HG02840 (cell line): ENCODE measurements around the gene TXNRD1.
"Not testable (repeated sequence)": the region's sequence is repeated elsewhere in the genome, so short reads cannot be mapped to it uniquely, and the experiment has no call there.

ENCODE experiments used
- ATAC-seq: cut with Tn5 transposase; IDR thresholded peaks from one replicate; pipeline ENCODE4 v1.9.1; 2021; ENCODE audit warnings: mild to moderate bottlenecking, moderate library complexity, moderate number of reproducible peaks; ENCODE audit not compliant: unreplicated experiment, low FRiP score

TXNRD1 gene

DNA sequence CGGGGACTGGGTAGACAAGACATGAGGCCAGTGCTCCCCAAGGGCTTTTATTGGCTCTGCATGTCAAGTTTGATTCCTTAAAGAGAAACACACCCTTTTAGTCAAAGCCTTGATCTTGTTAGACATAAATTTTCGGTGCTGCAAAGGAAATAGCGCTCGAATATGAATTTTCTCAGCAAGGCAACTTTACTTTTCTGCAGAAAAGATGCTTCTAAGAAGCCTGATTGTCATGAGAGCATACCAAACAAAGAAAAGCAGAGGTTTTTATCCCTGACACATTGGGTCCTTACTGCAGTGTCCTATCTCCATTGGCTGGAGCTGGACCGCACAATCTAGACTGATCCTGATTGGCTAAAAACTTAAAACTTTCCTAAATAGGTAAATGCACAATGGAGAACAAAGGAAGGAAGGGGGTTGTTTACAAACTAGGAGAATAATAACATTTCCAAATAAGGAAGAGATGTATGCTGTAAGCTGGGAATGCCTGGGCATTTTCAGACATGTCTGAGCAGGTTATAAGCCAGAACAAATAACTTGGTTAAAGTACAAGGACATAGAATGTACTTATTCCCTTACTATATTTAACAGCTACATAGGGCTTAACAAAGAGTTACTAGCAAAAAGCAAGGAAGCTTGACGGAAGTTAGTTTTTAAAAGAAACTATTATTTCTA is 17.2 kb downstream of the TXNRD1 start:
- no peak for ATAC-seq

DNA sequence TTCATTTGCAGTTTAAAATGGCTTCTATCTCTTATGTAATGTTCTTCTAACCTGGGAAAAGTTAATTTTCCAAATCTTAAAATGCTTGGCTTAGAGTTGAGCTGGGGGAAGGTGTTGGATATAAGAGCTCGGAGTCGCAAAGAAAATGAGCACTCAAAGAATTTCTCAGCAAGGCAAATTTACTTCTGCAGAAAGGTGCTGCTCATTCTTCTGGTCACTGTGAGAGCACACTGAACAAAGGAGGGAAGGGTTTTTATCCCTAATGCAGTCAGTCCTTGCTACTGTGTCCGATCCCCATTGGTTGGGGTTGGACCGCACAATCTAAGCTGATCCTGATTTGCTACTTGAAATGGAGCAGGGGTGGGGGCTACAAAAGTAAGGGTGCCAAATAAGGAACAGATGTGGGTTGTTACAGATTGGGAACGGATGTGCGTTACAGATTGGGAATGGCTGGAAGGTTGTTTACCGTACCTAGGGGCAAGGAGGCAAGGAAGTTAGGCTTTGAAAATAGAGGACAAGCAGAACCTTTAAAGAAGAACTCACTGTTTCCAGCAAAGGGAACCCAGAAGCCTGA is 19.4 kb downstream of the TXNRD1 start:
- no peak for ATAC-seq

DNA sequence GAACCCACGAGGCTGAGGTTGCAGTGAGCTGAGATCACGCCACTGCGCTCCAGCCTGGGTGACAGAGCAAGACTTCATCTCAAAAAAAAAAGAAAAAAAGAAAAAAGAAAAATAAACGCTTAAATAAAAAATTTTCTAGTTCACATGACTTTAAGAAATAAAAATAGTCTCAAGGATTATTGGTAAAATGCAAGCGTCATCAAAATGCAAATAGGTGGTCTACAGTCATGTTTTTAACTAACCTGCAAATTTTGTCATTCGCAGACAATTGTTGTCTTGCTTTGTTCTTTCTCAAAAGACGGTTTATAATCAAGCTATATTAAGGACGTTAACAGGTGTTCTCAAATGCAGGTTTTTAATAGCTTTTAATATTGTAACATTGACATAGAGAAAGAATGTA is 22.4 kb downstream of the TXNRD1 start:
- ATAC-seq: no peak

DNA sequence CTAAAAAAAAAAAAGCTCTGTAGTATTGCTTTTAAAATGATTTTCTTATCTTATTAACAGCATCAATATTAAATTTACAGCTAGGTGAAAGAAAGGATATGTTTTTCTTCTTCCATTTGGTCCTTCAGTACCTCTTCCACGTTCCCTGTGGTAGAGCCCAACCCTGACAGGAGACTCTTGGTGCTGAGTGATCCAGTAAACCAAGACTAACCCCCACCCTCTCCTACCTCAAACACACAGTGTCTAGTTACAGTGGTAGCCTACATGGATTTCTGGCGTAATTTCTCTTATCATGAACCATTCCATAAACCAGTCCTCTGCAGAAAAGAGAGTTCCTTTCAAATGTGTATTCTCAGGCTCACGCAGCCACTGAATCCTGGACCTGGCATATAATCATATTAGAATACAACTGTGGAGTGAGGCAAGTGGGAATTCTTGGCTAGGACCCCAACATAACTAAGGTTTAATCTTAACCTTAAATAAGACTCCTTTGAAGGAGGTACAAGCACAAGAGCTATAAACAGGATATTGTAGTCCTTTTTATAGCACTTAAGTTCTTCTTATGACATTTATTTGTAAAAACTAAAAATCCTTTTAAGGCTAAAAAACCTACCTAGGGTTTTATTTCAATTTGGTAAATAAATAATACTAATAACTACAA is 27.1 kb downstream of the TXNRD1 start:
- ATAC-seq: no peak

DNA sequence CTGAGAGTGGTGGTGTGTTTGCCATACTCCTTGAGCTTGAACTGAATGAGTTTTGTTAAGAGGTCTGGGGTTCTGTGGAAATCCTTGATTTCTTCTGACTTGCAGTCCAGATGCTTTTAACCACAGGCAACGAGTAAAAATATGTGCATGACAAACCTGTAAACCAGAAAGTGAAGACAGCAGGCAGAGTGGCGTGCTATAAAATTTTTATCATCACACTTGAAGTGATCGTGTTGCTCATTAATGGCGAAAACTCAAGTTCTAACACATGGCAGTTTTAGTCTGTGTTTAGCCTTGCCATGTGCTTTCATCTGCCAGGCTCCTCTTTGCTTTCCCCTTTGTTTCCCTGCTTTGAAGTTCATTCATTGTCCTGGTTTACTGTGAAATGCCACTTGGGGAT is 28.0 kb downstream of the TXNRD1 start:
- ATAC-seq: no peak

DNA sequence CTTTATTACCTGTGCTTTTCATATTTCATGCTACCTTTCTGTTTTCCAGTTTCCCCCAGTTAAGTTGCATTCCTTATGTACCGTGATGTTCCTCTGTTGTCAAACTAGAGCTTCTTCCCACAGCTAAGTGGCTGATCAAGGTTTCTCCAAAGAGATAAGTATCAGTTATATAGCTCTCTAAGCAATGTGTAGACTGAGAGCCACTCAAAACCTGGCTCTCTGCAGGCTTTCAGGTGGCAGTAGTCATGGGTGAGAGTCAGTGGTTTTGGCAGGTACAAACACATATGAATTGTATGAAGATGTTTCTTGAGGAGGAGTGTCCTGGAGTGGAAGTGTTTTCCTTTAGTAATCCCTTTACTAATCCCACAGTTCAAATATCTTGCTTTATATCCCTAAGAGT is 28.4 kb downstream of the TXNRD1 start:
- no peak for ATAC-seq

DNA sequence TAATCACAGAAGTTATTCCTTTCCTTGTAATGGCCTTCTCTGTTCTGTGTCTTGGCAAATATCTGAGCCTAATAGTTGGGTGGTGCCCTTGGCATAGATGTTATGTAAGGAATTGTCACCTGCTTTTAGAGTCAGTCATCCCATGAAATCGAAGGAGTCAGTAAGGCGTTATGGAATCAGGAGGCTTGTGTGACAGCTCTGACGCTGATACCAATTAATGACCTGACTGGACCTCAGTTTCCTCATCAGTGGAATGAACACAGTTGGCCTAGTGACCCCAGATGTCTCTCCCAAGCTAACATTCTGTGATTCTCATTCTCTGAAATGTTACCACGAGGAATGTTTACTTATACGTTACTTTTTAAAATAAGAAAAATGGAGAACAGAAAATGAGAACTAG is 32.1 kb downstream of the TXNRD1 start:
- ATAC-seq: no peak

DNA sequence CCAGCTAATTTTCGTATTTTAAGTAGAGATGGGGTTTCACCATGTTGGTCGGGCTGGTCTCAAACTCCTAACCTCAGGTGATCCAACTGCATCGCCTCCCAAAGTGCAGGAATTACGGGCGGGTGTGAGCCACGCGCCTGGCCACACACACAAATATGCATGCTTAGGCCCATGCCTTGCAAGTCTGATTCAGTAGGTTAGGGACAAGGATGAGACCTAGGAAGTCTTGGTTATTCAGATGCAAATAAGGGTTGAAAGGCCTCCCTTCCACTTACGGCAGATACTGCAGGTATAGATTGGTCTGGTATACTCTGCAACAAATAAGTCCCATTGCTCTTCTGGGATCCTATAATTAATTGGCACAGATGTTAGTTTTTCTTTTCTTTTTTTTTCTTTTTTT is 32.9 kb downstream of the TXNRD1 start:
- no peak for ATAC-seq

DNA sequence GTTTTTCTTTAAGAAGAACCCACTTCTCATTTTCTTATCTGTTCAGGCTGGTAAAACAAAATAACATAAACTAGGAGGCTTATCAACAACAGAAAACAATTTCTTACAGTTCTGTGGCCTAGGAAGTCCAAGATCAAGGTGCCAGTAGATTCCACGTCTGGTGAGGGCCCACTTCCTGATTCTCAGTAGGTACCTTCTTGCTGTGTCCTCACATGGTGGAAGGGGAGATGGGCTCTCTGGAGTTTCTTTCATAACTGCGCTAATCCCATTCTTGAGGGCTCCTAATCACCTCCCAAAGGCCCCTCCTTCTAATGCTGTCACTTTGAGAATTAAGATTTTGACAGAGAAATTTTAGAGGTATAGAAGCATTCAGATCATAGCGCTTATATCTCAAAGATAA is 33.4 kb downstream of the TXNRD1 start:
- no peak for ATAC-seq

DNA sequence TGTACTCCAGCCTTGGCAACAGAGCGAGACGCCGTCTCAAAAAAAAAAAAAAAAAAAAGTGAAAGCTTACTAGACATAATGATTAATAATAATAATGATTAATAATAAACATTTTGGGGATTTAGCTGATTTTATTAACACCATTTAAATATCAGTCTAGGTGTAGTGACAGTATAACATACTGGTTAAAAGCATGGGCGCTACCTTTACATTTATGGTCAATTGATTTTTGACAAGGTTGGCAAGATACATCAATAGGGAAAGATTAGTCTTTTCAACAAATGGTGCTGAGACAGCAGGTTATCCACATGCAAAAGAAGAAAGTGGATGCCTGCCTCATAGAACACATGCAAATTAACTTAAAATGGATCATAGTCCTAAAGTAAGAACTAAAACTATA is 34.3 kb downstream of the TXNRD1 start:
- no peak for ATAC-seq

DNA sequence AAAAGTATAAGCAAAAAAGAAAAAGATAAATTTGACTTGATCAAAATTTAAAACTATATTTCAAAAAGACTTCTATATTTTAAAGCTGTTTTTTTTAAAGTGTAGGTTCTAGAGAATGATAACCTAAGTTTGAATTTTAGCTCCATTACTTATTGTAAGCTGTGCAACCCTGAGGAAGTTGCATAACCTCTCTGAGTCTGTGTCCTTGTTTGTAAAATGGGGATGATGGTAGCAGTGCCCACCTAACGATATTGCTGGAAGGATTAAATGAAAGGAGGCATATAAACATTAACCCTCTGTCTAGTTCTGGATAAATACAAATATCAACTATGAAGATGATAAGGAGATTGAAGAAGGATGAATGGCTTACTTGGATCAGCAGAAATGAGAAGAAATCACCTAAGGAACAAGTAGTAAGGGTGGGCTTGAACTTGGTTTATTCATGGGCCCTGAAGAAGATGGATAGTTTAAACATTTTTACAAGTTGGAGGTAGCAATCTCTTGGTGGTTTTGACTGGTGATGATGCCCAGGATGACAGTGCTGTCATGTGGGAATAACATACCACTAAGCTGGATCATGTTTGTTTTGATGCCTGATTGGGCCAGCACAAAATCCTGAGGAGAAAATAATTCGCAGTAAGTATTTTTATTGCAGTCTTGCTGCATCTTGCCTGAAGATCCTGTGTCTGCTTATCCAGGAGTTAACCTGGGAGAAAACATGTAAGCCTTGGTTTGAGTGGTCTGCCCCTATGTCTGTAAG is 35.0 kb downstream of the TXNRD1 start:
- ATAC-seq: no peak

DNA sequence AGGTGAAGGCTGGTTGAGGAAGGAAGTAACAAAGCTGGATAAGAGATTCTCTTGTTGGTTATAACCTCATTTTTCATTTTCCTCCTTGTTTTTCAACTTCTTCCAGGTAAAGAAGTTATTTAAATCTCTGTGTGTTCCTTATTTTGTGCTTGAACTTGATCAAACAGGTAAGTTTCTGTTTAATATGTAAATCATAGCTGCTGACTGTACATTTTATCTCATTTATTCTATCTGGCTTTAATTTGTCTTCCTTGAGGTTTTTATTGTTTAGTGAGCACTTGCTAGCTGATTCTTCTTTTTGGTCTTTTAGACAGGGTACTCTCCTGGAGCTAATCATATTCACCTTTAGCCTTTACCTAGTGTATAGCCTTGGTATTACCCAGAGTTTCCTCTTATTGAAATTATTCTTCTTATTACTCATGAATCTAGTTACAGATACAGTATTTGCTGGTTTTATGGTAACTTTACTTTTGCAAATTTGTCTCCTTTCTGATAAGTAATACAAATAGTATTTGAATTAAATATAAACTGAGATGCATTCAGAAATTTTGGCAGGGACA is 42.4 kb downstream of the TXNRD1 start:
- ATAC-seq: no peak

DNA sequence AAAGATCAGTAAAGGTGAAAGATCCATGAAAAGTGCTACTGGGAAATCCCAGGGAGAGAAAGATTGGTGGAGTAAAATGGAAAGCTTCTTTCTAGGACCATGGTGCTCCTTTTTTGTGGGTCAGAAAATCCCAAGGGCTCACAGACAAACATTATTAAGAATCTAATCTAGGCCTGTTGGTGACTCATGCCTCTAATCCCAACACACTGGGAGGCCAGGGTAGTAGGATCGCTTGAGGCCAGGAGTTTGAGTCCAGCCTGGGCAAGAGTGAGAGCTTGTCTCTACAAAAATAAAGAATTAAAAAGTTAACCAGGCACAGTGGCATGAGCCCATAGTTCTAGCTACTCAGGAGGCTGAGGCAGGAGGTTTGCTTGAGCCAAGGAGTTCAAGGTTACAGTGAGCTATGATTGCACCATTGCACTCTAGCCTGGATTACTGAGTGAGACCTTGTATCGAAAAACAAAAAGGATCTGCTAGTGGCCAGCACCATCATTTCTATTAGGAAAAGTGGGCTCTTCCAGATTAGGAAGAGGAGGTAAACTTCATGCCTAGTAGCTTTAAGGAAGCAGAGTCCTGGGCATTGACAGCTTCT is 43.0 kb downstream of the TXNRD1 start:
- no peak for ATAC-seq

DNA sequence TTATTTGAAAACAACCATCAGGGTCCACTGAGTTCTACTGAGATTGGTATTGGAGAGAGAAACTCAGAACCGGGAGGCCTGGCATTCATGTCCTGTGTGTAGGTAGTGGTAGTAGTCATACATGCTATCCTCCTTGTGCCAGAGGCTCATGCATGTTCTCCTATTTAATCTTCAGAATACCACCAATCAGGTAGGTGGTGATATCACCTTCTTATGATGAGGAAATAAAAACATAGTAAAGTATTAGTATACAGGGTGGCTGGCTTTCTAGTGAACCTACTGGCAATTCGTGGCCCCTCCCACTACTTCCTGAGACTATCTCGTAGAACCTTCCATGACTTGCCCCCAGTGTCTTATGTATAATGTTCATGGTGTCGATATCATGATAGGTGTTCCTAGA is 47.4 kb downstream of the TXNRD1 start:
- ATAC-seq: no peak

DNA sequence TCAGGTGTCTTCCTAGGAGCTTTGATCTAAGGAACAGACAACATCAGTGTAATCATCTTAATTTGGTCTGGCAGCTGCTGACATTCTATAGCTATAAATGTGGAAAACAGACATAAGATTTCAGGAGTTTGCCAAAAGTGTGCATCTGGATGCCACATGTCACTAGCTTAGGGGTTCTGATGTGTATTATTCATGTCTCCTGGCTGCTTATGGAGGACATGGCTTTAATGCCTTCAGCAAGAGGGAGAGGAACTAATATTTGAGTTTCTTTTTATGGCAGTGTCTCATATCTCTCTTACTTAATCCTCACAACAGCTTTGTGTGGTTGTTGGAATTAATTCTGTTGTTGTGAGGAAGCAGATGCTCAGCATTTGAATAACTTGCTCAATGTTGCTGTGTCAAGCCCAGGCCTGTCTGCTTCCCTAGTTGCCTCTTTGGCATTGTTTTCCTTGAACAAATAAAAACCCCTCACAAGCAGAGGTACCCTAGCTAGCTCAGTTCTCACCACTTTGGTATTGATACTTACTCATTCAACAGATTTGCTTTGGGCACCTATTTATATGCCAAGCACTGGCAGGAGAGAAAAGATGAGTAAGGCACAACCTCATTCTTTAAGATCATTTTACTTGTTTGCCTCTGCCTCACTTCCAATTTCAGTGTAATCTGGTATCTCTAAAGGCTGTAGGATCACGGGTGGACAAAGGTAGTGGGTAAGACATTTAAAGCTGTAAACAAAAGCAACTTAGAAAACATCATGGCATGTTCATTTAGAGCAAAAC is 48.2 kb downstream of the TXNRD1 start:
- no peak for ATAC-seq

DNA sequence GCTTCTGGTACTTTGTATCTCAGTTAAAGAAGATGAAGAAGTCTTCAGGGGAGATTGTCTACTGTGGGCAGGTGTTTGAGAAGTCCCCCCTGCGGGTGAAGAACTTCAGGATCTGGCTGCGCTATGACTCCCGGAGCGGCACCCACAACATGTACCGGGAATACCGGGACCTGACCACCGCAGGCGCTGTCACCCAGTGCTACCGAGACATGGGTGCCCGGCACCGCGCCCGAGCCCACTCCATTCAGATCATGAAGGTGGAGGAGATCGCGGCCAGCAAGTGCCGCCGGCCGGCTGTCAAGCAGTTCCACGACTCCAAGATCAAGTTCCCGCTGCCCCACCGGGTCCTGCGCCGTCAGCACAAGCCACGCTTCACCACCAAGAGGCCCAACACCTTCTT is 49.9 kb downstream of the TXNRD1 start:
- not testable (repeated sequence) for ATAC-seq

DNA sequence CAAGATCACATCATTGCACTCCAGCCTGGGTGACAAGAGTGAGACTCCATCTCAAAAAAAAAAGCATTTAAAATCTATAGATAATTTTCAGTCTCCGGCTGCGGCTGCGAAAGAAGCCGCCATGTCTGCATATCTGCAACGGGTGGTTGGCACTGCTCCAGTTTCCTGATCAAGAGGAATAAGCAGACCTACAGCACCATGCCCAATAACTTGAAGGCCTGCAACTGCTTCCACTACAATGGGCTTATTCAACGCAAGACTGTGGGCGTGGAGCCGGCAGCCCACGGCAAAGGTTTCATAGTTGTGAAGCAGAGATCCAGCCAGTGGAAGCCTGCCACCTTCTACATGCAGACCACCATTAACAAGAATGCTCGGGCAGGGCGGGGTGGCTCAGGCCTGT is 57.4 kb downstream of the TXNRD1 start:
- no peak for ATAC-seq

DNA sequence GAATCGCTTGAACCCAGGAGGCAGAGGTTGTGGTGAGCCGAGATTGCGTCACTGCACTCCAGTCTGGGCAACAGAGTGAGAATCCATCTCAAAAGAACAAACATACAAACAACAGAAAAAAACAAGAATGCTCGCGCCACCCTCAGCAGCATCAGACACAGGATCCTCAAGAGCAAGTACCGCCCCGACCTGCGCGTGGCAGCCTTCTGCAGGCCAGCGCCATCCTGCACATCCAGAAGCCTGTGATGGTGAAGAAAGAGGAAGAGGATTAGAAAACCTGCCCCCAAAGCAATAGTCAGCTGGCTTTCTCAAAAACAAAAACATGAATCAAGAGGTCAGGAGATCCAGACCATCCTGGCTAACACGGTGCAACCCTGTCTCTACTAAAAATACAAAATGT is 57.9 kb downstream of the TXNRD1 start:
- ATAC-seq: no peak

DNA sequence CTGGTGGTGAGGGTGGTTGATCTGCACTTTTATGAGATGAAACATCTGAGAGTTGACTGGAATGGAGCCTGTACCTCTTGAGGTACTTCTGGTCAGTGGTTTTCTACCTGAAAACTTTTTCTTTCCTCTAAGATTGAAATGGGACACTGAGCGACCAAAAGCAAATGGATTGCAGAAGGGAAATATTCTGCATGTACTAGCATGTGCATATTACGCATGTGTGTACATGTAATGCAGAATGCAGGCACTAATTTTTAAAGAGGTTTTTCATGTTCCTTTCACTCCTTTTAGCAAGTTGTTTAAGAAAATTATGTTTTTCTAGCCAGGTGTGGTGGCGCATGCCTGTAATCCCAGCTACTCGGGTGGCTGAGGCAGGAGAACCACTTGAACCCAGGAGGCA is 59.2 kb downstream of the TXNRD1 start:
- no peak for ATAC-seq

DNA sequence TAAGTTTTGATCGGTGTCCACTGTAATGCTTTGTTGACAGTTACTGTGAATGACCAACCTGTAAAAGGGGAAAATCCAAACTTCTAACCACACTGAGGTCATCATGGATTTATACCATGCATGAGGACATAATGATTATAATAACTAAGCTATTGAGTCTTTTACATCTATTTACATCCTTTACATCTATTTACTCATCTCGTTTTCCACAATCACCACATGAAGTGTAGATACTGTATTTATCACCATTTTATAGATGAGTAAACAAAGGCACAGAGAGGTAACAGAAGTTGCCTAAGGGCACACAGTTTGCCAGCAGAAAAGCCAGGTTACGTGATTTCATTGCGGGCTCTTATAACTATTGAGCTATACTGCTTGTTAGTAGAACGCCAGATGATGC is 60.1 kb downstream of the TXNRD1 start:
- ATAC-seq: no peak
